ENCODE data around the gene LACTBL1. TPM values are rescaled to one million over a fixed set of nuclear protein-coding genes. Genes with fewer than 3 reads are reported as not detected.

Gene LACTBL1
- total and polyA plus RNA-seq, 2 of the 8 experiments (the other 6 are each of a cell fraction or from before 2014, with no cell fraction given), result not detected

DNA sequence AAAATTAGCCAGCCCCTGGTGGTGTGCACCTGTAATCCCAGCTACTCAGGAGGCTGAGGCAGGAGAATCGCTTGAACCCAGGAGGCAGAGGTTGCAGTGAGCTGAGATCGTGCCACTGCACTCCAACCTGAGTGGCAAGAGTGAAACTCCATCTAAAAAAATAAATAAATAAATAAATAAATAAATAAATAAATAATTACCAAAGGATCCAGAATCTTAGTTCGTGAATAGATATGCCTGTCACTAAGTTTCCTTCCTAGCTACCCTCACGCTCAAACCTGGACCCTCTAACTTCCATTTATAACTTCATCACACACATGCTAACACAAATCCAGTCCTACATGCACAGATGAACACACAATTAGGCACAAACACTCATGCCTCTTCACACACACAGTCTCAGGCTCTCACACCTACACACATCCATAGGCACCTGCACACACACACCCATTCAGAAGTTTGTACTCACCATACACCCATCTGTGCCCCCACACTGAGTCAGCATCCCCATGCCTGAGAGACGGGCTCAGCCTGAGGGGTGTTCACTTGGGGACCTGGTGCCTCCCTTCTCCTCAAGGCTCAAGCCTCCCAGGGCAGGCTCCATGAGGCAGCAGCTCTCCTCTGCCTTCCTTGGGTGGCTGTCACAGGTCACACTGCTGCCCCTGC lies 61.5 kb downstream of the LACTBL1 start (continued):
- TF ChIP-seq, protein P1, sequence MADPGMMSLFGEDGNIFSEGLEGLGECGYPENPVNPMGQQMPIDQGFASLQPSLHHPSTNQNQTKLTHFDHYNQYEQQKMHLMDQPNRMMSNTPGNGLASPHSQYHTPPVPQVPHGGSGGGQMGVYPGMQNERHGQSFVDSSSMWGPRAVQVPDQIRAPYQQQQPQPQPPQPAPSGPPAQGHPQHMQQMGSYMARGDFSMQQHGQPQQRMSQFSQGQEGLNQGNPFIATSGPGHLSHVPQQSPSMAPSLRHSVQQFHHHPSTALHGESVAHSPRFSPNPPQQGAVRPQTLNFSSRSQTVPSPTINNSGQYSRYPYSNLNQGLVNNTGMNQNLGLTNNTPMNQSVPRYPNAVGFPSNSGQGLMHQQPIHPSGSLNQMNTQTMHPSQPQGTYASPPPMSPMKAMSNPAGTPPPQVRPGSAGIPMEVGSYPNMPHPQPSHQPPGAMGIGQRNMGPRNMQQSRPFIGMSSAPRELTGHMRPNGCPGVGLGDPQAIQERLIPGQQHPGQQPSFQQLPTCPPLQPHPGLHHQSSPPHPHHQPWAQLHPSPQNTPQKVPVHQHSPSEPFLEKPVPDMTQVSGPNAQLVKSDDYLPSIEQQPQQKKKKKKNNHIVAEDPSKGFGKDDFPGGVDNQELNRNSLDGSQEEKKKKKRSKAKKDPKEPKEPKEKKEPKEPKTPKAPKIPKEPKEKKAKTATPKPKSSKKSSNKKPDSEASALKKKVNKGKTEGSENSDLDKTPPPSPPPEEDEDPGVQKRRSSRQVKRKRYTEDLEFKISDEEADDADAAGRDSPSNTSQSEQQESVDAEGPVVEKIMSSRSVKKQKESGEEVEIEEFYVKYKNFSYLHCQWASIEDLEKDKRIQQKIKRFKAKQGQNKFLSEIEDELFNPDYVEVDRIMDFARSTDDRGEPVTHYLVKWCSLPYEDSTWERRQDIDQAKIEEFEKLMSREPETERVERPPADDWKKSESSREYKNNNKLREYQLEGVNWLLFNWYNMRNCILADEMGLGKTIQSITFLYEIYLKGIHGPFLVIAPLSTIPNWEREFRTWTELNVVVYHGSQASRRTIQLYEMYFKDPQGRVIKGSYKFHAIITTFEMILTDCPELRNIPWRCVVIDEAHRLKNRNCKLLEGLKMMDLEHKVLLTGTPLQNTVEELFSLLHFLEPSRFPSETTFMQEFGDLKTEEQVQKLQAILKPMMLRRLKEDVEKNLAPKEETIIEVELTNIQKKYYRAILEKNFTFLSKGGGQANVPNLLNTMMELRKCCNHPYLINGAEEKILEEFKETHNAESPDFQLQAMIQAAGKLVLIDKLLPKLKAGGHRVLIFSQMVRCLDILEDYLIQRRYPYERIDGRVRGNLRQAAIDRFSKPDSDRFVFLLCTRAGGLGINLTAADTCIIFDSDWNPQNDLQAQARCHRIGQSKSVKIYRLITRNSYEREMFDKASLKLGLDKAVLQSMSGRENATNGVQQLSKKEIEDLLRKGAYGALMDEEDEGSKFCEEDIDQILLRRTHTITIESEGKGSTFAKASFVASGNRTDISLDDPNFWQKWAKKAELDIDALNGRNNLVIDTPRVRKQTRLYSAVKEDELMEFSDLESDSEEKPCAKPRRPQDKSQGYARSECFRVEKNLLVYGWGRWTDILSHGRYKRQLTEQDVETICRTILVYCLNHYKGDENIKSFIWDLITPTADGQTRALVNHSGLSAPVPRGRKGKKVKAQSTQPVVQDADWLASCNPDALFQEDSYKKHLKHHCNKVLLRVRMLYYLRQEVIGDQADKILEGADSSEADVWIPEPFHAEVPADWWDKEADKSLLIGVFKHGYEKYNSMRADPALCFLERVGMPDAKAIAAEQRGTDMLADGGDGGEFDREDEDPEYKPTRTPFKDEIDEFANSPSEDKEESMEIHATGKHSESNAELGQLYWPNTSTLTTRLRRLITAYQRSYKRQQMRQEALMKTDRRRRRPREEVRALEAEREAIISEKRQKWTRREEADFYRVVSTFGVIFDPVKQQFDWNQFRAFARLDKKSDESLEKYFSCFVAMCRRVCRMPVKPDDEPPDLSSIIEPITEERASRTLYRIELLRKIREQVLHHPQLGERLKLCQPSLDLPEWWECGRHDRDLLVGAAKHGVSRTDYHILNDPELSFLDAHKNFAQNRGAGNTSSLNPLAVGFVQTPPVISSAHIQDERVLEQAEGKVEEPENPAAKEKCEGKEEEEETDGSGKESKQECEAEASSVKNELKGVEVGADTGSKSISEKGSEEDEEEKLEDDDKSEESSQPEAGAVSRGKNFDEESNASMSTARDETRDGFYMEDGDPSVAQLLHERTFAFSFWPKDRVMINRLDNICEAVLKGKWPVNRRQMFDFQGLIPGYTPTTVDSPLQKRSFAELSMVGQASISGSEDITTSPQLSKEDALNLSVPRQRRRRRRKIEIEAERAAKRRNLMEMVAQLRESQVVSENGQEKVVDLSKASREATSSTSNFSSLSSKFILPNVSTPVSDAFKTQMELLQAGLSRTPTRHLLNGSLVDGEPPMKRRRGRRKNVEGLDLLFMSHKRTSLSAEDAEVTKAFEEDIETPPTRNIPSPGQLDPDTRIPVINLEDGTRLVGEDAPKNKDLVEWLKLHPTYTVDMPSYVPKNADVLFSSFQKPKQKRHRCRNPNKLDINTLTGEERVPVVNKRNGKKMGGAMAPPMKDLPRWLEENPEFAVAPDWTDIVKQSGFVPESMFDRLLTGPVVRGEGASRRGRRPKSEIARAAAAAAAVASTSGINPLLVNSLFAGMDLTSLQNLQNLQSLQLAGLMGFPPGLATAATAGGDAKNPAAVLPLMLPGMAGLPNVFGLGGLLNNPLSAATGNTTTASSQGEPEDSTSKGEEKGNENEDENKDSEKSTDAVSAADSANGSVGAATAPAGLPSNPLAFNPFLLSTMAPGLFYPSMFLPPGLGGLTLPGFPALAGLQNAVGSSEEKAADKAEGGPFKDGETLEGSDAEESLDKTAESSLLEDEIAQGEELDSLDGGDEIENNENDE (IDR thresholded peaks at IDR 0.05; ENCODE audit: insufficient replicate concordance, low read length), result no peak
- no peak for TF ChIP-seq KDM5A (IDR thresholded peaks at IDR 0.05; ENCODE audit: low read length)
- no peak for TF ChIP-seq ASH2L (IDR thresholded peaks at IDR 0.05; ENCODE audit: low read length)
- TF ChIP-seq HDAC2 (IDR thresholded peaks at IDR 0.05; ENCODE audit: borderline replicate concordance in 1 of 2, low read depth in 2 of 2, low read length in 2 of 2), result no peak
- TF ChIP-seq SUZ12 (IDR thresholded peaks at IDR 0.05; ENCODE audit: low read length), result no peak
- no peak for TF ChIP-seq RBBP5 (IDR thresholded peaks at IDR 0.05; ENCODE audit: borderline replicate concordance, low read depth, low read length)
- TF ChIP-seq KDM1A (IDR thresholded peaks at IDR 0.05; ENCODE audit: borderline replicate concordance, low read length), result no peak
- TF ChIP-seq, protein P2, sequence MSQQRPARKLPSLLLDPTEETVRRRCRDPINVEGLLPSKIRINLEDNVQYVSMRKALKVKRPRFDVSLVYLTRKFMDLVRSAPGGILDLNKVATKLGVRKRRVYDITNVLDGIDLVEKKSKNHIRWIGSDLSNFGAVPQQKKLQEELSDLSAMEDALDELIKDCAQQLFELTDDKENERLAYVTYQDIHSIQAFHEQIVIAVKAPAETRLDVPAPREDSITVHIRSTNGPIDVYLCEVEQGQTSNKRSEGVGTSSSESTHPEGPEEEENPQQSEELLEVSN (IDR thresholded peaks at IDR 0.05), result no peak

Data from H1 (cell line).